Measurements from ENCODE around the gene ITPK1.

DNA sequence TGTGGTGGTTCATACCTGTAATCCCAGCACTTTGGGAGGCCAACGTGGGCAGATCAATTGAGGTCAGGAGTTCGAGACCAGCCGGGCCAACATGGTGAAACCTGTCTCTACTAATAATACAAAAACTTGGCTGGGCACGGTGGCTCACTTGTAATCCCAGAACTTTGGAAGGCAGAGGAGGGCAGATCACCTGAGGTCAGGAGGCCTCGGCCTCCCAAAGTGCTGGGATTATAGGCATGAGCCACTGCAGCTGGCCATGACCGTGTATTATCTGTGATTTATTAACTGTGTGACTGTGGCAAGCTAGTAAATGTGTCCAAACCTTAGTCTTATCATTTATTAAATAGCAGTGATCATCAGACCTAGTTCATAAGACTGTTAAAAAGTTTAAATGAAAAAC is 7.1 kb upstream of the ITPK1 start:
- TF ChIP-seq TCF4 (CRISPR knock-in tag; IDR thresholded peaks at IDR 0.05; ENCODE audit: borderline replicate concordance) (no peak), ISL1 (CRISPR knock-in tag; IDR thresholded peaks at IDR 0.05) (no peak), ZFP3 (CRISPR knock-in tag; IDR thresholded peaks at IDR 0.05) (no peak), ESRRG (CRISPR knock-in tag; IDR thresholded peaks at IDR 0.05) (no peak), PPARA (CRISPR knock-in tag; IDR thresholded peaks at IDR 0.05; ENCODE audit: borderline replicate concordance) (no peak)
- TF ChIP-seq, protein P1, sequence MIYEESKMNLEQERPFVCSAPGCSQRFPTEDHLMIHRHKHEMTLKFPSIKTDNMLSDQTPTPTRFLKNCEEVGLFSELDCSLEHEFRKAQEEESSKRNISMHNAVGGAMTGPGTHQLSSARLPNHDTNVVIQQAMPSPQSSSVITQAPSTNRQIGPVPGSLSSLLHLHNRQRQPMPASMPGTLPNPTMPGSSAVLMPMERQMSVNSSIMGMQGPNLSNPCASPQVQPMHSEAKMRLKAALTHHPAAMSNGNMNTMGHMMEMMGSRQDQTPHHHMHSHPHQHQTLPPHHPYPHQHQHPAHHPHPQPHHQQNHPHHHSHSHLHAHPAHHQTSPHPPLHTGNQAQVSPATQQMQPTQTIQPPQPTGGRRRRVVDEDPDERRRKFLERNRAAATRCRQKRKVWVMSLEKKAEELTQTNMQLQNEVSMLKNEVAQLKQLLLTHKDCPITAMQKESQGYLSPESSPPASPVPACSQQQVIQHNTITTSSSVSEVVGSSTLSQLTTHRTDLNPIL (CRISPR knock-in tag; IDR thresholded peaks at IDR 0.05; ENCODE audit: low read depth), result no peak
- TF ChIP-seq, protein P2, sequence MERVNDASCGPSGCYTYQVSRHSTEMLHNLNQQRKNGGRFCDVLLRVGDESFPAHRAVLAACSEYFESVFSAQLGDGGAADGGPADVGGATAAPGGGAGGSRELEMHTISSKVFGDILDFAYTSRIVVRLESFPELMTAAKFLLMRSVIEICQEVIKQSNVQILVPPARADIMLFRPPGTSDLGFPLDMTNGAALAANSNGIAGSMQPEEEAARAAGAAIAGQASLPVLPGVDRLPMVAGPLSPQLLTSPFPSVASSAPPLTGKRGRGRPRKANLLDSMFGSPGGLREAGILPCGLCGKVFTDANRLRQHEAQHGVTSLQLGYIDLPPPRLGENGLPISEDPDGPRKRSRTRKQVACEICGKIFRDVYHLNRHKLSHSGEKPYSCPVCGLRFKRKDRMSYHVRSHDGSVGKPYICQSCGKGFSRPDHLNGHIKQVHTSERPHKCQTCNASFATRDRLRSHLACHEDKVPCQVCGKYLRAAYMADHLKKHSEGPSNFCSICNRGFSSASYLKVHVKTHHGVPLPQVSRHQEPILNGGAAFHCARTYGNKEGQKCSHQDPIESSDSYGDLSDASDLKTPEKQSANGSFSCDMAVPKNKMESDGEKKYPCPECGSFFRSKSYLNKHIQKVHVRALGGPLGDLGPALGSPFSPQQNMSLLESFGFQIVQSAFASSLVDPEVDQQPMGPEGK (CRISPR knock-in tag; IDR thresholded peaks at IDR 0.05; ENCODE audit: borderline replicate concordance), result no peak
